ENCODE measurements around the gene COPS6.

DNA sequence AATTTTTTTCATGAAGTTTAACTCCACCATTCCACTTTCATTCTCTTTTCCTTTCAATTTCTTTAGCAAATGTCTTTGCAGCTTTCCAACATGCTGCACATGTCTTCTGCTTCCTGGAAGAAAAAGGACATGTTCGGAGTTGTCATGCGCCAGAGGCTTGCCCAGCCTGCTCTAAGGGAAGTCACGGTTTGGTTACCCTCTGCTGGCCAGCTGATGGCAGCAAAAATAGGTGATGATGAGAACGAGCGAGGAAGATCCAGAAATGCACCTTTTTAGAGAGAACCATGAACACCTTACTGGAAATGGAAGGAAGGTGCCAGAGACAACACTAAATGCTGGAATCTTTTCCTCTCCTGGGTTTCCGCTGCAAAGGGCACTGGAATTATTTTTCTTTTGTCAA is 44.1 kb upstream of the COPS6 start:
- TF ChIP-seq CTCF (conservative IDR thresholded peaks at IDR 0.05; ENCODE audit: low read depth, low read length) (no peak), POLR2A (IDR thresholded peaks at IDR 0.05; ENCODE audit: low read depth, low read length) (no peak), ELK1 (IDR thresholded peaks at IDR 0.05; ENCODE audit: borderline replicate concordance, low read depth, low read length) (no peak)
